Fibroblast of skin of abdomen (primary cell): ENCODE measurements around the gene BMPR2. TPM values are rescaled to one million over a fixed set of nuclear protein-coding genes. Genes with fewer than 3 reads are reported as not detected.
"Not testable (repeated sequence)": the region's sequence is repeated elsewhere in the genome, so short reads cannot be mapped to it uniquely, and the experiment has no call there.

ENCODE experiments used
- DNase-seq: peaks from one replicate; pipeline ENCODE4 v3.0.0-alpha.2; 2013
- polyA plus RNA-seq, 2 experiments: library from polyadenylated mRNA; unstranded; fragments of 120-200 nt; gene quantifications; one replicate each; pipeline ENCODE4 v1.2.1, GENCODE V29; 2013; ENCODE audit not compliant: insufficient read length in 2 of 2

The BMPR2 gene
- 45.6 TPM for polyA plus RNA-seq (2013, experiment 1 of 2; ENCODE audit: insufficient read length)
- polyA plus RNA-seq (2013, experiment 2 of 2; ENCODE audit: insufficient read length): 42.4 TPM

GRCh38 chr2:202375609-202376408 lies at the start of gene BMPR2:
Gene BMPR2 (plus strand): TSS chr2:202376327. CDS start chr2:202377475, 1,148 bp downstream.
- DNase-seq: peak; percentile 93

- DNase-seq: no peak
These were observed 48.3 kb upstream of the BMPR2 start for GRCh38 chr2:202327858-202328257.

GRCh38 chr2:202335791-202336467 lies 40.2 kb upstream of the BMPR2 start:
- DNase-seq: peak; percentile 27

- no peak for DNase-seq
These were observed 39.0 kb upstream of the BMPR2 start for GRCh38 chr2:202337151-202337550.

- no peak for DNase-seq
These were observed 38.3 kb upstream of the BMPR2 start for GRCh38 chr2:202337706-202338346.

- peak; percentile 88 for DNase-seq
These were observed 36.9 kb upstream of the BMPR2 start for GRCh38 chr2:202339071-202339870.

- DNase-seq: no peak
These were observed 31.9 kb upstream of the BMPR2 start for GRCh38 chr2:202344178-202344577.

- DNase-seq: no peak
These were observed 29.9 kb upstream of the BMPR2 start for GRCh38 chr2:202346180-202346579.

GRCh38 chr2:202353430-202353829 lies 22.7 kb upstream of the BMPR2 start:
- DNase-seq: no peak

GRCh38 chr2:202355993-202356505 lies 20.1 kb upstream of the BMPR2 start:
- DNase-seq: no peak

- DNase-seq: not testable (repeated sequence)
These were observed 17.2 kb upstream of the BMPR2 start for GRCh38 chr2:202358924-202359323.

- DNase-seq: no peak
These were observed 15.5 kb upstream of the BMPR2 start for GRCh38 chr2:202360646-202361045.

GRCh38 chr2:202361108-202361507 lies 15.0 kb upstream of the BMPR2 start:
- peak; percentile 70 for DNase-seq

GRCh38 chr2:202373490-202373889 lies 2.6 kb upstream of the BMPR2 start:
- no peak for DNase-seq

GRCh38 chr2:202374383-202374782 lies 1.7 kb upstream of the BMPR2 start:
- DNase-seq: not testable (repeated sequence)

- peak; percentile 80 for DNase-seq
These were observed 1.0 kb upstream of the BMPR2 start for GRCh38 chr2:202375033-202375608.

- DNase-seq: no peak
These were observed 506 bp downstream of the BMPR2 start for GRCh38 chr2:202376460-202377206.

GRCh38 chr2:202377207-202377761 lies 1.2 kb downstream of the BMPR2 start:
- no peak for DNase-seq

GRCh38 chr2:202378001-202378400 lies 1.9 kb downstream of the BMPR2 start:
- no peak for DNase-seq

- no peak for DNase-seq
These were observed 2.7 kb downstream of the BMPR2 start for GRCh38 chr2:202378662-202379358.
